Stimulated activated CD4-positive, alpha-beta T cell treated with anti-CD3 and anti-CD28 coated beads, Interleukin-15, amount 100 ng/mL, for 1 hour (primary cell): ENCODE results near the gene RASGRF1.

Source experiments
- DNase-seq, 2 donors: peaks; one replicate each; pipeline ENCODE4 v3.0.0-alpha.2; 2020; ENCODE audit warnings: low read depth in 1 of 2, low spot score in 1 of 2

RASGRF1 gene

GRCh38 chr15:79067072-79067833, 23.3 kb downstream of the RASGRF1 start:
- DNase-seq = no peak

- DNase-seq = no peak
These were observed 24.0 kb downstream of the RASGRF1 start for GRCh38 chr15:79066391-79067071.

GRCh38 chr15:79065706-79066376, 24.7 kb downstream of the RASGRF1 start:
- DNase-seq = no peak

- DNase-seq = no peak
These were observed 25.2 kb downstream of the RASGRF1 start for GRCh38 chr15:79065361-79065705.

- DNase-seq = no peak
These were observed 26.1 kb downstream of the RASGRF1 start for GRCh38 chr15:79064496-79064895.

- no peak for DNase-seq
These were observed 30.4 kb downstream of the RASGRF1 start for GRCh38 chr15:79060175-79060574.

GRCh38 chr15:79059081-79059572, 31.5 kb downstream of the RASGRF1 start:
- DNase-seq = no peak

- DNase-seq = no peak
These were observed 32.2 kb downstream of the RASGRF1 start for GRCh38 chr15:79058260-79058850.

- DNase-seq = no peak
These were observed 33.5 kb downstream of the RASGRF1 start for GRCh38 chr15:79057050-79057449.

- no peak for DNase-seq
These were observed 36.2 kb downstream of the RASGRF1 start for GRCh38 chr15:79054350-79054749.

GRCh38 chr15:79053894-79054293, 36.7 kb downstream of the RASGRF1 start:
- DNase-seq = no peak

- no peak for DNase-seq
These were observed 38.4 kb downstream of the RASGRF1 start for GRCh38 chr15:79051941-79052731.

GRCh38 chr15:79051029-79051428, 39.6 kb downstream of the RASGRF1 start:
- no peak for DNase-seq

GRCh38 chr15:79050341-79050740, 40.2 kb downstream of the RASGRF1 start:
- no peak for DNase-seq

GRCh38 chr15:79049416-79049815, 41.2 kb downstream of the RASGRF1 start:
- no peak for DNase-seq

GRCh38 chr15:79047676-79048439, 42.7 kb downstream of the RASGRF1 start:
- DNase-seq = no peak

GRCh38 chr15:79046691-79047404, 43.7 kb downstream of the RASGRF1 start:
- no peak for DNase-seq

- no peak for DNase-seq
These were observed 45.5 kb downstream of the RASGRF1 start for GRCh38 chr15:79045041-79045440.

GRCh38 chr15:79042213-79042928, 48.2 kb downstream of the RASGRF1 start:
- no peak for DNase-seq
